GM18858 (cell line): ENCODE data around the gene GTF2H3.
"Not testable (repeated sequence)": the region's sequence is repeated elsewhere in the genome, so short reads cannot be mapped to it uniquely, and the experiment has no call there.

ENCODE experiments used
- ATAC-seq: cut with Tn5 transposase; IDR thresholded peaks from one replicate; pipeline ENCODE4 v1.9.1; 2021; ENCODE audit not compliant: unreplicated experiment

GTF2H3 gene

GRCh38 chr12:123633379-123634141 lies at the start of gene GTF2H3, which contains the start of gene EIF2B1:
Gene GTF2H3, plus strand, starts transcription at chr12:123633829. Its CDS starts 31 bp downstream, at chr12:123633860.
Gene EIF2B1, minus strand, starts transcription at chr12:123633686. Its CDS starts 129 bp downstream, at chr12:123633557.
- ATAC-seq = peak; percentile 92

DNA sequence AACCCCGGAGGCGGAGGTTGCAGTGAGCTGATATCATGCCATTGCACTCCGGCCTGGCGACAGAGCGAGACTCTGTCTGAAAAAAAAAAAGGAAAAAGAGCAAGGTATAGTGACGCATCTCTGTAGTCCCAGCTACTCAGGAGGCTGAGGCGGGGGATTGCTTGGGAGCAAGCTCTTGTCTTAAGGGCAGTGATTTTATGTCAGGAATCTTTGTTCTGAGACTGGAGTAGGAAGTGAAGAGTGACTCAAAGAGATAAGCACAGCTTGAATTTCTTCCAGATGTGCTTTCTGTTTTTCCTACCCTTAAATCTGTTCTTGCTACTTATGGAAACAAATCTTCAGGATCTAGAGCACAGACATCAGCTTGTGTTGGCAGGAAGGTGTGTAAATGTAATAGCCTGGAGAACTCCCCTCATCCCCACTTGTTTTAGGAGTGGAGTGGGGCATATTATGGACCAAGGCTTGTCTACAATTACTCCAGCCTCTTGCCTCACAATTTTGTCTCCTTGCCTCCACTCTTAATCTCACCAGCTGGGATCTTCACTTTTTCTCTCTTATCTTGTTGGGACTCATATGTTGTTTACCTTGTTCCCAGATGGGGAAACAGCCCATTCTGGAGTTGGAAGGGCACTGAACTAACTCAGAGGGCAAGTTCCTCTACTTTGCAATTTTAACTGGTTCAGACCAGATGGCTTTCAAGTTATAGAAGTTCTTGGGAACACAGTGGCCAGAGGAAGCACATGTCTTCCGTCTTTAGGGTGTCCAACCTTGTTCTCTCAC lies 41.7 kb upstream of the GTF2H3 start:
- ATAC-seq = no peak

DNA sequence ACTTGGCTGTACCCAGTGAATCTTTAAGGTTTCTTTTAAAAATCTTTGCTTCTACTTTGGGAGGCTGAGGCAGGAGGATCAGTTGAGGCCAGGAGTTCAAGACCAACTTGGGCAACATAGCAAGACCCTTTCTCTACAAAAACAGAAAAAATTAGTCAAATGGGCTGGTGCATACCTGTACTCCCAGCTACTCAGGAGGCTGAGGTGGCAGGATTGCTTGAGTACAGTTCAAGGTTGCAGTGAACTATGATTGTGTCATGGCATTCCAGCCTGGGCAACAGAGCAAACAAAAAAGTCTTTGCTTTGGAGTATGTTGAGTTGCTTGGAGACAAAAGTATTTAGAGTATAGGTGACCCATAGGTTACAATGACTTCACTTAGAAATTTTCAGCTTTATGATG lies 37.9 kb upstream of the GTF2H3 start:
- no peak for ATAC-seq

DNA sequence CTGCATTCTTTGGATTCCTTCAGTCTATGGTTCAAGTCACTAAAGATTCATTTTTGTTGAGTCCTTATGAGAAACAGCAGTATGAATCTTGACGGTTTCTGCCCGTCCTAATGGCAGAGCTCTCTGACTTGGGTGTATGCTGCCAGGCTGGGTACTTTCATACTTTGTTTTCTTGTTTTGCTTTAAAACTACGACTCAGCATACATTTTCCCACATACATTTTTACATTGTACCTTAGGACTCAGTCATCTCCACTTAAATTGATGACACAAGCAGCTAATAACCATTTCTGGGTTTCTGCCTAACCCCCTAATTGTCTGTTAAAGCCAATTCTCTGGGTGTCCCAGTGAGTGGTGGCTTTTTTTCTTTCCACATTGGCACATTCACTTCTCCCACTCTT lies 36.5 kb upstream of the GTF2H3 start:
- no peak for ATAC-seq

- no peak for ATAC-seq
These were observed 35.1 kb upstream of the GTF2H3 start for GRCh38 chr12:123598522-123598921.

DNA sequence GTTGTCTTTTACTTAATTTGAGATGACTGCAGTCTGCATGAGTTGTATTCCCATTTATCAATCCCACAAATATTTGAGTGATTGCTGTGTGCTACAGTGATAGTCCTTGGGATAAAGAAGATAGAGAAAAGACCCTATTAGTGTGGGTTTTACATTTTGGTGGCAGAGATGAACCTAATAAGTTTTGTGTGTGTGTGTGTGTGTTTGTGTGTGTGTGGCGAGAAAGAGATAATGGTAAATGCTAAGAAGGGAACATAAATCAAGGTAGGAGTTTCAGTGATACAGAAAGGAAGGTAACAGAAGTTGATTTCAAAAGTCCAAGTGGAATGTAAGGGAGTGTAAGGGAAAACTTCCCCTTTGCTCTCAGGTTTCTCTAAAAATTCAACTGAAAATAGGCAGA lies 34.3 kb upstream of the GTF2H3 start:
- ATAC-seq = no peak

DNA sequence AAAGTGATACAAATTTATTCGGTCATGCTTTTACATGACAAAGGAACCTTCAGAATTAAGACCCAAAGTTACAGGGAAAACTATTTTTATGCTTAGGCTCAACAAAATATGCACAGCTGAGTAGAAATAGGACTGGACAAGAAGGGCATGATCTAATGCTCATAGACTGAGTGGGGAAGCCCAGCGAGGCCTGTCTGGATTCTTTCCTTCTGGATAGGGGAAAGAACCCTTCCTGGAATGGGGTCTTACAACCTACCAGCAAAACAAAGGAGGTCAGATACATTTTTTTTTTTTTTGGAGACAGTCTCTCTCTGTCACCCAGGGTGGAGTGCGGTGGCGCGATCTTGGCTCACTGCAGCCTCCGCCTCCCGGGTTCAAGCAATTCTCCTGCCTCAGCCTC lies 33.9 kb upstream of the GTF2H3 start:
- no peak for ATAC-seq

GRCh38 chr12:123601602-123602489 lies 31.8 kb upstream of the GTF2H3 start, which contains the start of gene DDX55:
Gene DDX55, plus strand, starts transcription at chr12:123602099. Its CDS starts 50 bp downstream, at chr12:123602149.
- peak; percentile 69 for ATAC-seq

DNA sequence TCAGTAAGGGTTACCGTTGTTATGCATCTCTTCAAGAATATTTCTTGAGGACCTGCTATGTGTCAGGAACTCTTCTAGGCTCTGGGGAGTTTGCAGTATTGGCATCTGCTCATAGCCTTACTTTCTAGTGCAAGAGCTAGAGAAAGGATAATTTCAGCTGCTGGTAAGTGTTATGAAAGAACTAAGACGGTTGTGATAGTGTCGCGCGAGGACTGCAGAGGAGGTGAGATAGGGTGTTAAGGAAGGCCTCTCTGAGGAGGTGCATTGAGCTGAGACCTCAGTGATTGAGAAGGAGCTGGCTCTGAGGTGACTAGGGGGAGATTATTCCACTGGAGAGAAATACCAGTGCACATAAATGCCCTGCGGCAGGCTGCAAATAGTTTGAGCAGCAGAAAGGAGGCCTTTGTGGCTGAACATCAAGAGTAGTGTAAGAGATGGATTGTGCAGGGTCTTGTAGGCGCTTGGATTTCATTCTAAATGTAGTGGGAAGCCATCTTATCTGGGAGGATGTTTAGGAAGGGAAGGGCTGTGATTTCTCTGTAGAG lies 30.9 kb upstream of the GTF2H3 start:
- no peak for ATAC-seq

- not testable (repeated sequence) for ATAC-seq
These were observed 30.1 kb upstream of the GTF2H3 start for GRCh38 chr12:123603495-123603894.

DNA sequence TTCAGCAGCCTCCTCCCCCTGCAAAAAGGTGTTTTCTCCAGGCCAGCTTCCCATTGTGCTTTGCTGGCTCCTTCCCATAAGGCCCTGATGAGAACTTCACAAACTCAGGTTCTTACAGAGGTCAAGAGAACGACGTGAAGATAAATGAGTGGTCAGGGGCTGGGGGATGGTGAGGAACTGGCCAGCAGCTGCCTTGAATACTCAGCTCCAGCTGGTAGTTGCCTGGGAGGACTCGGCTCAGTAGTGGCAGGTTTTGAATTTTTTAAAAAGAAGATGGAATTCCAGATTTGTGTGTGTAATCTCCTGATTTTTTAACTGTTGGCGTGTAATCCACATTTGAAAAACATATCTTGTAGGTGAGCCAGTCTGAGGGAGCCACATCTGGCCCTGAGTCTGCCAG lies 25.9 kb upstream of the GTF2H3 start:
- no peak for ATAC-seq

- no peak for ATAC-seq
These were observed 25.4 kb upstream of the GTF2H3 start for GRCh38 chr12:123608182-123608581.

DNA sequence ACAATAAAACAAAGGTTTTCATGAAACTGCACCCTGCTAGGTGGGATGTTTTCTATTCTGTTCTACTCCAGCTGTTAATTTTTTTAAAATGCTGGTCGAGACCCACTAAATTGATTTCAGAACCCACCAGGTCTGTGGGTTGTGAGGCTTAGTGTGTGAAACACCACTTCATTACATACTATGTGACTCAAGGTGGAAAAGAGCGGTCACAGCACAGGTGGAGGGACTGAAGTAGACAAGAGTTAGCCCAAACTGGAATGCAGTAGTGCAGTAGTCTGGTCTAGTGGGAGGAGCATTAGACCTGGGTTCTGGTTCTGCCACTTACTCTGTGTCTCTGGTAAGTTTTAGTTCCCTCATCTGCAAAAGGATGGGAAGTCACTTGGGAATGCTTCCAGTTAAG lies 19.5 kb upstream of the GTF2H3 start:
- ATAC-seq = no peak

DNA sequence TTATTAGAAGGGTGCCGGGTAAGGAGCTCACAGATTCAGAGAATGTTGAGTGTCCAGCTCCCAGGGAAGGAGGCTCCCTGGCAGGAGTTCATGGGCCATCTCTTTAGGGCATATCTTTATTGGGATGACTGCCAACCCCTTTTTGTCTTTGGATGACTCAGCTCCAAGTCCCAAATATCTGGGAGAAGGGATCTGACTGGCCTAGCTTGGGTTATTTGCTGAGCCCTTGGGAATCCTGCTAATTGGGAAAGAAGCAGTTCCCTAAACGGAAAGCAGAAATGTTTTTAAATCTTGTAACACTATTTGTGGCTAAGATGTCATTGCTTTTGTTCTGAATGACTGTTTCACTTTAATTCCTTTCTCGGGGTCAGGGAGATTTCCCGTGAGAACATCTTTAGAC lies 19.1 kb upstream of the GTF2H3 start:
- no peak for ATAC-seq

DNA sequence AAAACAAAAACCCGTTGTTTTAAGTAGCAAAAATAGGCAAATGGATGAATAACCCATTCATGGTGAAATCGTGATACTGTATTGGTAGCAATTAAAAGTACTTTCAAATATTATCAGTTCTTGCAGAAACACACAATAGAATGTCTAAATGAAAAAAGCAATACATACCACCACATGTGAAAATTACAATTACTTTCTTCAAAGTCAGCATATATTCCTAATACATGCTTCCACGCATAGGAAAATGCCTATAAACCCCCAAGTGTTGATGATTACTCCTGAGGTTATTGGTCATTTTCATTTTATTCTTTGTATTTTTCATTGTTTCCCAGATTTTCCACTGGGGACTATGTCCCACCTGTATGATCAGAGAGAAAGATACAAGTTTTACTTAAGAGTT lies 16.5 kb upstream of the GTF2H3 start:
- ATAC-seq = no peak

GRCh38 chr12:123617580-123617979 lies 16.0 kb upstream of the GTF2H3 start:
- ATAC-seq = no peak

- no peak for ATAC-seq
These were observed 12.5 kb upstream of the GTF2H3 start for GRCh38 chr12:123621101-123621500.

GRCh38 chr12:123621619-123622530 lies 11.8 kb upstream of the GTF2H3 start:
- no peak for ATAC-seq

DNA sequence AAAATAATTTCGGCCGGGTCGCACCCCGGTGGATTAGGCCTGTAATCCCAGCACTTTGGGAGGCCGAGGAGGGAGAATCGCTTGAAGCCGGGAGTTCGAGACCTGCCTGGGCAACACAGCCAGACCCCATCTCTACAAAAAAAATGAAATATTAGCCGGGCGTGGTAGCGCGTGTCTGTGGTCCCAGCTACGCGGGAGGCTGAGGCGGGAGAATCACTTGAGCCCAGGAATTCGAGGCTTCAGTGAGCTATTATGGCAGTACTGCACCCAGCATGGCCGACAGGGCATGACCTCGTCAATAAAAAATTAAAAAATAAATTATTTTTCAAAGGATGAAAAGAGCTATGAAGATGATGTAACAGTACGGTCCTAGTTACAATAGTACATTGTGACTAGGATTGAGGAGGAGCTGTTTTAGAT lies 523 bp downstream of the GTF2H3 start:
- ATAC-seq = no peak

DNA sequence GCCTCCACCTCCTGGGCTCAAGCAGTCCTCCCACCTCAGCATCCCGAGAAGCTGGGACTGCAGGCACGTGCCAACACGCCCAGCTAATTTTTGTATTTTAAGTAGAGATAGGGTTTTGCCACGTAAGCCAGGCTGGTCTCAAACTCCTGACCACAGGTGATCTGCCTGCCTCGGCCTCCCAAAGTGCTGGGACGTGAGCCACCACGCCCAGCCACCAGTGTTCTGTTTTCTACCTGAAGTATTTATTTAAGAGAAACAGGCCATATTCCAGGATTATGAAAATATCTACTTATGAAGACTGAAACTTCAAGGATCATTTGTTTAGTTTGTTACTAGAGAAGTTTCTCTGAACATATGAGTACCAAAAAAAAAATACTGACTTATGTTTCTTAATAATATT lies 10.3 kb downstream of the GTF2H3 start:
- ATAC-seq = no peak
